ENCODE data around the gene TMEM267.
"Not testable (repeated sequence)": the region's sequence is repeated elsewhere in the genome, so short reads cannot be mapped to it uniquely, and the experiment has no call there.

The TMEM267 gene

DNA sequence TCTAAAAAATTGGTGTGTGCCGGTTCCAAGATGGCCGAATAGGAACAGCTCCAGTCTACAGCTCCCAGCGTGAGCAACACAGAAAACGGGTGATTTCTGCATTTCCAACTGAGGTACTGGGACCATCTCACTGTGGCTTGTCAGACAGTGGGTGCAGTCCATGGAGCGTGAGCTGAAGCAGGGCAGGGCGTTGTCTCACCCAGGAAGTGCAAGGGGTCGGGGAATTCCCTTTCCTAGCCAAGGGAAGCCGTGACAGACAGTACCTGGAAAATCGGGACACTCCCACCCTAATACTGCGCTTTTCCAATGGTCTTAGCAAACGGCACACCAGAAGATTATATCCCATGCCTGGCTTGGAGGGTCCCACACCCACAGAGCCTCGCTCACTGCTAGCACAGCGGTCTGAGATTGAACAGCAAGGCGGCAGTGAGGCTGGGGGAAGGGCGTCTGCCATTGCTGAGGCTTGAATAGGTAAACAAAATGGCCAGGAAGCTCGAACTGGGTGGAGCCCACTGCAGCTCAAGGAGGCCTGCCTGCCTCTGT is 81.1 kb downstream of the TMEM267 start:
- DNase-seq, result not testable (repeated sequence)

DNA sequence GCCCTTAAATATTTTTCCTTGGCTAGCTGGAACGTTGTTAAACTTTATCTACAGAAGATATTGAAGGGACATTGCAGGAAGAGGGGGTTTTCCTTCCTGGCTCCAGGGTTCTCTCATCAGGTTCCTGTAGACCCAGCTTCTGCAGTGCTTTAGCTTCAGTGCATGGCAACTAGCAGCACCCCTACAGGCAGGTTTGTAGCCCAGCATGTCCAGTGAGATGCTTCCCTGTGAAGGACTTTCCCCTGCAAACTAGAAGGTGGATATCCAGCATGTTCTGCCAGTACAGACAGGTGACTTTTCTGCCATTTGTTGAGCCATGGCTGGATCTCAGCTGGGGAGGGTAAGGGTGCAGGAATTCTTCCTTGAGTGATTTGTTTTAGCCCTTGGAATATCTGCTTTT is 81.8 kb downstream of the TMEM267 start:
- no peak for DNase-seq

DNA sequence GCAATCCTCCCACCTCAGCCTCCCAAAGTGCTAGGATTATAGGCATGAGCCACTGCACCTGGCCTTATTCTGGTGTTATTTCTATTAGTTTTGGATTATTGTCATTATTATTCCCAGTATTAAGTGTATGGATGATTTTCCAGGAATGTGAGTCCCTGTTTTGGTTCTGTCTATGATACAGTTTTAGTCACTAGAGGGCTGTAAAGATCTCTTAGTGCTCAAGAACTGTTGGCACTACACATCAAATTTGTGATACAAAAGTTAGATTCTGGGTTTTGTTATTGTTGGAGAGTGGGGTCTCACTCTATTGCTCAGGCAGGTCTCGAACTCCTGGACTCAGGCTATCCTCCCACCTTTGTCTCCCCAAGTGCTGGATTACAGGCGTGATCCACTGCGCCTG is 83.6 kb downstream of the TMEM267 start:
- no peak for DNase-seq

DNA sequence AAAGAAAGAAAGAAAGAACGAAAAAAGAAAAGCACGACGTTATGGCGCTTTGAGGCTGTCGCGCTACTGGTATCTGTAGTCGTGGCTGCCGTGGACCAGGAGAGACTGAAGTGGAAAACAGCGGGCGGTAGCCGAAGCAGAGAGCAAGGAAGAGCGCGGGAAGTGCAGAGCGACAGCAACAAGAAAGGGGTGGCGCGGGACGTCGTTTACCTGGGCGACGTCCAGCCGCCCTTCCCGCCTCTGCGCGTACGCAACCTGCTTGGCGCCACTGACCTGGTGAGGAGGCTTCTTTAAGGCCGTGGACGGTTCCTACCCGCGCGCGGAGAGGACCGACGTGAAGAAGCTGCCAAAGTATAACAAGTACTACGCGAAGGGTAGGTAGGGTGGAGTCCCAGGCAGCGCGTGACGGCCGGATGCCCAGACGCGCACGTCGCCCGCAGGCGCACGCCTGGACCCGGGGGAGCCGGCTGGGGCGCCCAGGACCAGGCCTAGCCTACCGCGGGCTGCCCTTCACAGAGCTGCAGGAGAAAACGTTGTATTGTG is 86.8 kb downstream of the TMEM267 start:
- peak; percentile 76 for DNase-seq

Data from retina (tissue), 1 donor.